ENCODE measurements around the gene RCAN3. TPM values are rescaled to one million over a fixed set of nuclear protein-coding genes. Genes with fewer than 3 reads are reported as not detected.

The RCAN3 gene
- total and polyA plus RNA-seq, 10 of the 15 experiments (the other 5 are each of a cell fraction or from before 2014, with no cell fraction given): 0.02 to 0.46 (median 0.06) TPM; not detected in 3

GRCh38 chr1:24472527-24473251, 29.9 kb upstream of the RCAN3 start:
- no peaks in the 10 kb centered on the region for H3K27me3 ChIP-seq (replicated peaks in 1 of 2; ENCODE audit: control insufficient read depth in 2 of 2, insufficient read depth in 2 of 2, low read length in 1 of 2)
- ATAC-seq: no peak
- H3K79me2 ChIP-seq (ENCODE audit: control insufficient read depth, insufficient read depth, low read length): no peaks in the 10 kb centered on the region
- ChIA-PET CTCF (interaction anchor here (2.5 kb wide), 1 partner anchor 12 kb away, joined by 7 read pairs; no protein-coding TSS in a partner anchor), RAD21 (ENCODE audit: unreplicated experiment) (no interaction called here), POLR2A (interaction anchor here (0.6 to 0.7 kb wide), 3 partner anchors 10 to 984 kb away, joined by 3 to 5 read pairs (median 4); no protein-coding TSS in a partner anchor), SMC1A (ENCODE audit: uncharacterized antibody, unreplicated experiment) (interaction anchor here (0.7 kb wide), 1 partner anchor 9 kb away, joined by 3 read pairs; no protein-coding TSS in a partner anchor)
- no peak overlapping the region for H3K4me3 ChIP-seq
- H3K27ac ChIP-seq (ENCODE audit: control insufficient read depth, insufficient read depth): no peak overlapping the region
- no TSS peak for BruUV-seq (replicated peaks)
- intact Hi-C loops (cut with micrococcal nuclease; ENCODE audit: unreplicated experiment) (no loop called here), in situ Hi-C loops (cut with MboI) (no loop called here)
- no peak overlapping the region for H2AFZ ChIP-seq (ENCODE audit: control insufficient read depth, low read depth, low read length)
- no peaks in the 10 kb centered on the region for H3K4me1 ChIP-seq (ENCODE audit: control insufficient read depth, insufficient read depth, low read length)
- no peak for DNase-seq (ENCODE audit: low read depth, low spot score)
- H3K4me2 ChIP-seq (ENCODE audit: control insufficient read depth, insufficient read depth): no peak overlapping the region
- H3K36me3 ChIP-seq (ENCODE audit: control insufficient read depth in 2 of 2, insufficient read depth in 2 of 2, low read length in 1 of 2): no peaks in the 10 kb centered on the region
- H3K9ac ChIP-seq (ENCODE audit: control insufficient read depth, insufficient read depth, low read length): no peak overlapping the region
- no peaks in the 10 kb centered on the region for H3K9me3 ChIP-seq (replicated peaks; ENCODE audit: control insufficient read depth, insufficient read depth, low read length)
- WGBS (ENCODE audit: insufficient coverage, insufficient replicate concordance, low lambda C conversion rate, missing lambda C conversion rate): 90% methylated on average over 11 of the region's 11 CpGs
- no peaks in the 10 kb centered on the region for H4K20me1 ChIP-seq (ENCODE audit: control insufficient read depth, insufficient read depth)
- FAIRE-seq: no peak
- TF ChIP-seq MTA2 (IDR thresholded peaks at IDR 0.05; ENCODE audit: low read depth) (no peak), NFIC (IDR thresholded peaks at IDR 0.05; ENCODE audit: low read depth, low read length) (no peak), SMAD5 (IDR thresholded peaks at IDR 0.05; ENCODE audit: low read depth) (no peak), ZNF592 (IDR thresholded peaks at IDR 0.05) (no peak), NFYB (IDR thresholded peaks at IDR 0.05; ENCODE audit: insufficient read depth, low read depth, low read length) (no peak), SUZ12 (IDR thresholded peaks at IDR 0.05; ENCODE audit: unreplicated experiment) (no peak), ASH2L (IDR thresholded peaks at IDR 0.05; ENCODE audit: borderline replicate concordance, low read depth) (no peak), PKNOX1 (IDR thresholded peaks at IDR 0.05) (no peak), CUX1 (IDR thresholded peaks at IDR 0.05; ENCODE audit: insufficient replicate concordance, low read depth, low read length) (no peak)
- TF ChIP-seq, protein P1, sequence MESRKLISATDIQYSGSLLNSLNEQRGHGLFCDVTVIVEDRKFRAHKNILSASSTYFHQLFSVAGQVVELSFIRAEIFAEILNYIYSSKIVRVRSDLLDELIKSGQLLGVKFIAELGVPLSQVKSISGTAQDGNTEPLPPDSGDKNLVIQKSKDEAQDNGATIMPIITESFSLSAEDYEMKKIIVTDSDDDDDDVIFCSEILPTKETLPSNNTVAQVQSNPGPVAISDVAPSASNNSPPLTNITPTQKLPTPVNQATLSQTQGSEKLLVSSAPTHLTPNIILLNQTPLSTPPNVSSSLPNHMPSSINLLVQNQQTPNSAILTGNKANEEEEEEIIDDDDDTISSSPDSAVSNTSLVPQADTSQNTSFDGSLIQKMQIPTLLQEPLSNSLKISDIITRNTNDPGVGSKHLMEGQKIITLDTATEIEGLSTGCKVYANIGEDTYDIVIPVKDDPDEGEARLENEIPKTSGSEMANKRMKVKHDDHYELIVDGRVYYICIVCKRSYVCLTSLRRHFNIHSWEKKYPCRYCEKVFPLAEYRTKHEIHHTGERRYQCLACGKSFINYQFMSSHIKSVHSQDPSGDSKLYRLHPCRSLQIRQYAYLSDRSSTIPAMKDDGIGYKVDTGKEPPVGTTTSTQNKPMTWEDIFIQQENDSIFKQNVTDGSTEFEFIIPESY (IDR thresholded peaks at IDR 0.05): no peak

Measured in GM12878 (cell line).